ENCODE data around the gene LENG1.

Gene LENG1

DNA sequence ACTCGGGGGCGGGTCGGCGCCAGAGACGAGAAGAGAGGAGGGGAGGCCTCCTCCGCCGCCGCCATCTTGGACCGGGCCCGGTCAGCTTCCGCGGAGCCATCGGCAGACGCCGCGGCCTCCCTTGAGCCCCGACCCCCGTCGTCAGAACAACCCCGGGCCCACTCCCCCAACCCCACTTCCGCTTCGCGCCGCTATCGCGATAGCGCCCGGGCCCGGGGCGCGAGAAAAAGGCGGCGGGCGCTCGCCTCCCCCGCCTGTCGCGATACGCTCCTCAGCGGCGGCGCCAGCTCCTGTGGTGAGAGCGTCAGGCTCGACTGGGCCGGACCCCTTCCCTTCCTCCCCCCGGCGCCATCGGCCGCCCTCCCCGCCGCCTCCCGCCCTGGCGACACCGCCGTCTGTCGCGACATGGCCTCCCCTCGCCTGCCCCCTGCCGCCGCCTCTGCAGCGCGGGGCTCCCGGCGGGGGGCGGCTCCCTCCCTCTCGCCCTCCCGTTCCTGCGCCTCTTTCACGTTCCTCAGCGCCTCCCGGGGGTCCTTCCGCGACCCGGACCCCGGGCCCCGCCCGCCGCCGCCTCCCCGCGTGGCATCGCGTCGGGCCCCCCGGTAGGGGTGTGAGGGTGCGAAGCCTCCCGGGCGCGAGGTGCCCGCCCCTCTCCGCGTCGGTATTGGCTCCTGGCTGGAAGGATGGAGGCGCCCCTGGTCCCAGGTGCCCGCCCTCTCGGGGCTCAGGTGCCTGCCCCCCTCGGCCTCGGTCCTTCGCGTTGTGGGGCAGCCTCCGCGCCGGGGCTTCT is 21.6 kb downstream of the LENG1 start, which contains the start of gene CNOT3:
Gene CNOT3 (plus strand): TSS at position 64 of the 790 bp plus-strand sequence. CDS start 5,217 bp downstream, outside the sequence.
- DNase-seq: peak in 1 of 2 donors; percentile 53

DNA sequence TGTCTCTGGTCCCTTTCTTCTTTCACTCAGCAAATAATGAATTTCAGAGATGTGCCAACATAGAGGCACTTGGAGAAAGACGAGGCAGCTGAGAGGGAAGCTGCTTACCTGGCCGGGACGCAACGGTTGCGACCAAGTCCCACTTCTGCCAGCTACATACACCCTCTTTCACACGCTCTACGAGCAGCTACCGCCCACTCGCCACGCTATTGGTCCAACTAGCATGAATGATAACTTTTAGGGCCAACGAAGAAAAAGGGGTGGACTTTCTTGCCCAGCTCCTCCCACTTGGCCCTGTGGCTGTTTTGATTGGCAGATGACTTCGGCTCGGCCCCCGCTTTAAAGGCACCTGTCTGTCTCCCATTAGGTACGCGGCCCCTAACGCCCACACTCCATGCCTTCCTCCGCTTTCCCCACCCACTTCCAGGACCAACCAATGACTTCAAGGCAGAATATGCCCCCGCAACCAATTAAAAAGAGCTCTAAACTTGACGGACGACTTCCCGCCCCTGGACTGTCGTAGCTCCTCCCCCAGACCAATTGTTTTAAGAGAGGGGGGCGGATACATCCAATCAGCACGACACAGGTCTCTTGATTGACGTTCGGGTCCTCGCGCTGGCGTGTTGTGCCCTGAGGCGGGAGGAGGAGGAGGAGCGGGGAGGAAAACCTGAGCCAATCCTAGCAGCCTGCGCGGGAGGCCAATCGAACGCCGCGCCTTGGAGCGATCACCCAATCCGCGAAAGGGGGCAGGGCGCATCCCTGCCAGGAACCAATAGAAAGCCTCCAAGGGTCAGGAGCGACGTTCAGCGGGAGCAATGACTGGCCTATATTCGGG is 22.4 kb downstream of the LENG1 start:
- peak; percentile 100 for DNase-seq

GRCh38 chr19:54136086-54136863 is 23.2 kb downstream of the LENG1 start:
- no peak for DNase-seq

DNA sequence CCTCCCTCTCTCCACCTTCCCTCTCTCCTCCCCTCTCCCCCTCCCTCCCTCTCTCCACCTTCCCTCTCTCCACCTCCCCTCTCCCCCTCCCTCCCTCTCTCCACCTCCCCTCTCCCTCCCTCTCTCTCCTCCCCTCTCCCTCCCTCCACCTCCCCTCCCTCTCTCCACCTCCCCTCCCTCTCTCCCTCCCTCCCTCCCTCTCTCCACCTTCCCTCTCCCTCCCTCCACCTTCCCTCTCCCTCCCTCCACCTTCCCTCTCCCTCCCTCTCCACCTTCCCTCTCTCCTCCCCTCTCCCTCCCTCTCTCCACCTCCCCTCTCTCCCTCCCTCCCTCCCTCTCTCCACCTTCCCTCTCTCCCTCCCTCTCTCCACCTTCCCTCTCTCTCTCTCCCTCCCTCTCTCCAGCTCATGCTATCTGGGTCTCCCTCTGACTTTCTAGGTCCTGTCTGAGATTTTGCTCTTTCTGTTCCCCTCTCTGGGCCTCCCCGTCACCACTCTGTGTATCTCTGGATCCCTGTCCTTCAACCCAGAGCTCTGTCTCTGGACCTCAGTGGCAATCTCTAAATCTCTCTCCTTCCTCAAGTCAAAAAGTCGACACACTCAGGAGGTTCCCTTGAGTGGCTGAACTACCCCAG is 25.4 kb downstream of the LENG1 start:
- no peak for DNase-seq

- DNase-seq: no peak
Observed at GRCh38 chr19:54133312-54133956, 26.1 kb downstream of the LENG1 start.

- no peak for DNase-seq
Observed at GRCh38 chr19:54129617-54129996, 29.9 kb downstream of the LENG1 start.

DNA sequence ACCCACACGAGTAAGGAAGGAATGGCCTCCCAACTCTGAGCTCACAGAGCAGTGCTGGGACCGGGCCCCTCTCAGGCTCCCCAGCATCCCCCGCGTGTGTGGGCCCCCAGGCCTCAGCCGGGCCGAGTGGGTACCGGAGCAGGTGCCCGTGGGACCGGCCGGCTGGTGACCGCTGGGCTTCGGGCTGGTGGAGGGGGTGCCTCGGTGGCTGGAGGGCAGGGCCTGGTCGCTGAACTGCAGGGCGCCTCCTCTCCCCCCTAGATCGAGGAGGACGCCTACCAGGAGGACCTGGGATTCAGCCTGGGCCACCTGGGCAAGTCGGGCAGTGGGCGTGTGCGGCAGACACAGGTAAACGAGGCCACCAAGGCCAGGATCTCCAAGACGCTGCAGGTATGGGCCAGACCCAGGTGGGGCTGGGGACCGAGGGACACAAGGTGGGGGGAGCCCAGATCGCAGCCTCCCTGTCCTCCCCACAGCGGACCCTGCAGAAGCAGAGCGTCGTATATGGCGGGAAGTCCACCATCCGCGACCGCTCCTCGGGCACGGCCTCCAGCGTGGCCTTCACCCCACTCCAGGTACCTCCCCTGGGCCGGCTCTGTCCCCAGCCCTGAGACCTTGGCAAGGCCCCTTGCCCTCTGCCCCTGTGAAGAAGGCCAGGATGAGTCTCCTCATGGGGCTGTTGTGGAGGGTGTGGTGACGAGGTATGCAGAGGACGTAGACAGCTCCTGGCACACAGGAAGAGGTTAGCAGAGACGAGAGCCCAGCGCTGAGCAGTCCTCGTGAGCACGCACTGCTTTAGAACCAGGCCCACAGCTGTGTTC is 30.5 kb downstream of the LENG1 start:
- DNase-seq: no peak

GRCh38 chr19:54128441-54128725 is 31.1 kb downstream of the LENG1 start:
- DNase-seq: no peak

DNA sequence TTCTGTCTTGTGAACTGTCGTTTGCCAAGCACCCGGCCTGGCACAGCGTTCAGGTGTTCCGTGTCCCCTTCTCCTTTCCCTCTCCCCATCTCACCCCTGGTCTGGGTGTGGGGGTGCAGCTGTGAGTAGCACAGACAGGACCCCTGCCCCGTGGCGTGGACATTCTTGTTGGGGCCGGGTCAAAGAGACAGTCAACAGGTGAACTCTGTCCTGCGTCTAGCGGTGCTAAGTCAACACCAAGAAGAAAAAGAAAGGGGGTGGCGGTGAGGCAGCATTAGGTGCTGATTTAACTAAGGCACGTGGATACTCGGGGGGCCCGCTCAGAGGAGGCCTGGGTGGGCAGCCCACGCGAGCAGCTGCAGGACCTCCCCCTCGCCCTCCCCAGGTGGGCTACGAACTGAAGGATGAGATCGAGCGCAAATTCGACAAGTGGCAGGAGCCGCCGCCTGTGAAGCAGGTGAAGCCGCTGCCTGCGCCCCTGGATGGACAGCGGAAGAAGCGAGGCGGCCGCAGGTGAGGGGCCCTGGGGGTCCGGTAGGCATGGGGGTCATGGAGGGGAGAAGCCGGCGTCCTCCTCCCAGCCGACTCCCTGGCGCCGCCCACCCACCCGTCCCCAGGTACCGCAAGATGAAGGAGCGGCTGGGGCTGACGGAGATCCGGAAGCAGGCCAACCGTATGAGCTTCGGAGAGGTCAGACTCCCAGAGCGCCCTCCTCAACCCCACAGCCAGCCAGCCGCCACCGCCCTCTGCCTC is 31.7 kb downstream of the LENG1 start:
- no peak for DNase-seq

DNA sequence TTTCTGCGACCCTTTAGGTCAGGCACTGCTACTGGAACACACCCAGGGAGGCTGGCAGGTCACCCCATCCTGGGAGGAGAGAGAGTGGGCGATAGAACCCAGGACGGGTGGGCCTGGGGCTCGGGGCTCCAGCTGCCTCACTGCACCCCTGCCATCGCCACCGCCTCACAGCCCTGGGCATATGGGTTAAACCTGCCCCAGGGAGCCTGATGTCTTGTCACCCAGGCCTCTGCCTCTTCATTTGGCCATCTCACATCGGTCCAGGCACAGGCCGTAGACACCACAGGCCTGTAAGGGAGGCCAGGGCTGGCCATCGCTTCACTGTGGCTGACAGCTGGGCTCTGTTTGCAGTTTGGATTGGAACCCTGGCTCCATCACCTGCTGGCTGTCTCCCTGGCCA is 33.8 kb downstream of the LENG1 start:
- no peak for DNase-seq

- no peak for DNase-seq
Observed at GRCh38 chr19:54124393-54124792, 35.1 kb downstream of the LENG1 start.

DNA sequence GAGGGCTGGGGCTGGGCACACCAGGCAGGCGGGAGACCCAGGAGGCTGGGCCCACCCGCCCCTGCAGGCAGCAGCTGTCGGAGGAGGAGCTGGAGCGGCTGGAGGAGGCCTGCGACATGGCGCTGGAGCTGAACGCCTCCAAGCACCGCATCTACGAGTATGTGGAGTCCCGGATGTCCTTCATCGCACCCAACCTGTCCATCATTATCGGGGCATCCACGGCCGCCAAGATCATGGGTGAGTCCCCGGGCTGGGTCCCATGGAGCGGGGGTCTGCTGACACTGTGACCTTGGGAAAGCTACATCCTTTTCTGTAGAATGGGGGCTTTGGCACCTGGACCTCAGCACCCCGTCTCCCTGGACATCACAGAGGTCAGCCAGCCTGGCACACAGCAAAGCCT is 35.8 kb downstream of the LENG1 start:
- no peak for DNase-seq

DNA sequence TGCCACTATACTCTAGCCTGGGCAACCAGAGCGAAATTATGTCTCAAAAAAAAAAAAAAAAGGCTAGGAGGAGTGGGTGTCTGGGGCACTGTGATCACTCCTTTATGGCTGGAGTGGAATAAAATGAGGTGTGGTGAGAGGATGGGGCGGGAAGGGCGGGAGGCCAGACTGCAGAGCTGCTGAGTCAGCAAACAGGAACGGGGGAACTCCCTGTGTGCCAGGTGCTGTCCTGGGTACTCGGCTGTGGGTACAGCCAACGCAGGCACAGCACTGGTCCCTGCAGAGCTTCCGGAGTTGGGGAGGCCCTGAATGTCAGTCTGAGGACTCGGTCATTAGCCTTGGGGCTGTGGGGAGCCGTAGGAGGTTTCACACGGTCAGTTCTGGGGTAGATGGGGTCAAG is 38.3 kb downstream of the LENG1 start:
- DNase-seq: no peak

DNA sequence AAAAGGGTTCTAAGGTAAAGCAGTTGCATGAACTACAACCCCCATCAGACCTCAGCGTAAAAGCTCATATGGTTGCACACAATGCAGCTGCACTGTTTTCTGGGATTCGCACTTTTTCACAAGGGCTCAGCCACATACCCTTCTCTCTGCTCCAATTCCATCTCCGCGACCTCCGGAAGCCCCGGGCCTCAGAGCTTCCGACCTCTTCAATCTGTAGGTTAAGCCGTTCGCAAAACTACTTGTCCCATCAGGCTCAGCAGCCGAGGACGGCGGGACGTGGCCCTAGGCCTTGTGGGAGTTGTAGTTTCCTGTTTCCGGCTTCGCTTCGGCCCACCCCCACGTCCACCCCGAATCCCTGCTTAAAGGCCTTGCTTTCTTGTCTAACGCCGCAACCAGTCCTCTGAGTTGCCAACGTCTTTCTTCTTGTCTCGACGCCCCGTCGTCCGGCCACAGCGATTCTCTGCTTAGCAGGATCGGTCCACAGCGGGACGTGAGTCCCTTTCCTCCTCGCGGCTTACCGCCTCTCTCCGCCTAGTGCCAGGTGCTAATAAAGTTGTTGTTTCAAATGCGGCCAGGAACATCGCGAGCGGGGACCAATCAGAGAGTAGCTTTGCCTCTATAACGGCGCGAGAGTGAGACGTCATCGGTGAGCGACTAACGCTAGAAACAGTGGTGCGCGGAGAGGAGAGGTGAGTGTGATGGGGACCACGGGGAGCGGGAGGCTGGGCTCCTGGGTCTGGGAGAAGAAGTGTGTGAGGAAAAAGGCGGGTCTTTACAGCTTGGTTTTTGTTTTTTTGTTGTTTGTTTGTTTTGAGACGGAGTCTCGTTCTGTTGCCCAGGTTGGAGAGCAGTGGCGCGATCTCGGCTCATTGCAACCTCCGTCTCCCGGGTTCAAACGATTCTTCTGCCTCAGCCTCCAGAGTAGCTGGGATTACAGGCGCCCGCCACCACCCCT is 44.1 kb downstream of the LENG1 start, which contains the start of the genes PRPF31 and TFPT:
Gene PRPF31 (plus strand): TSS at position 646 of the 955 bp plus-strand sequence. CDS start 2,525 bp downstream, outside the sequence.
Gene TFPT (minus strand): TSS at position 549 of the 955 bp plus-strand sequence. CDS start 388 bp downstream, at position 161.
- DNase-seq: peak; percentile 95 to 97

DNA sequence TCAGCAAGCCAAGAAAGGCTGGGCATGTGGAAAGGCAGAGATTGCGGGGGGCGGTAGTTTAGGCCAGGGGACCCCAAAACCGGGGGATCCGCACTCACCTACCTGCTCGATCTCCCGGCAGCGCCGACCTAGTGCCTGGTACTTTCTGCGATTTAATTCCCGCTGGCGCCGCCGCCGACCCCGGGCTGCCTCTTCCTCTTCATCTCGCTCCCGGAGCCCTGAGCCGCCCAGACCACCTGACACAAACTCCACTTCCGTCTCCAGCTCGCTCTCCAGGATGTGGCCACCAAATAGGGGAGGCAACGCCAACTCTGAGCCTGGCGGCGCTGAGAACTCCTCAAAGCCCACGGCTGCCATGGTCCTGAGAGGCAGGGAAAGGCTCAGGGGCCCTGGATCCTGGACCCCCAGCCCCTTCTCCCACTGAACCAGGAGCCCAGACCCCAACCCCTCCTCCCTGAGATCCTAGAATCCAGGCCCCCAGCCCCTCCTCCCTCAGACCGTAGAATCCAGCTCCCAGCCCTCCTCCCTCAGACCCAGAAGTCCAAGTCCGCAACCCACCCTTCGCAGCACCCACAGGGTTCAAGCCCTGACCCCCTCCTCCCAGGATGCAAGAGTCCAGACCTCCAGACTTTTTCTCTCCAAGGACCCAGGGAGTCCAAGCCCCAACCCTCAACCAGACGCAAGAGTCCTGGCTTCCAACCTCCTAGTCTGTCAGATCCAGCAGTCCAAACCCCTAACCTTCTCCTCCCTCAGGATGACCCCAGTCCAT is 45.0 kb downstream of the LENG1 start:
- peak; percentile 32 to 57 for DNase-seq

DNA sequence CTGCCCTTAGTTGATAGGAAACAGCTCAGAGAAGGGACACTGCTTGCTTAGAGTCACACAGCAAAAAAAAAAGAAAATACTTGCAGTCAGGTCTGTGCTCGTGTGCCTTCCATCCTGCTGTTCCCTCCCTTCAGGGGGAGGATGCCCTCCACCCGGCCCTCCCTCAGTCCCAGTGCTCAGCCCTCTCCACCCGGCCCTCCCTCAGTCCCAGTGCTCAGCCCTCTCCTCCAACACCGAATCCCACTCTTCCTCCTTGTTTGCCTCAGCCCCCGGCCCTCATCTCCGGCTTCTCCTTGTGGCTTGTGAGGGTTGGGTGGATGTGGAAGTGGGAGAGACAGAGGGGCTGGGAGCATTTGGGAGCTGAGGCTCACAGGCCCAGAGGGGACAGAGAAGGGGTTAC is 49.9 kb downstream of the LENG1 start:
- no peak for DNase-seq

GRCh38 chr19:54108496-54108895 is 51.0 kb downstream of the LENG1 start:
- DNase-seq: no peak

GRCh38 chr19:54107876-54108490 is 51.5 kb downstream of the LENG1 start:
- no peak for DNase-seq

Data from CD4-positive, alpha-beta T cell treated with Interleukin-4 for 1 hour (primary cell).